Measurements from ENCODE around the gene NTNG1. TPM values are rescaled to one million over a fixed set of nuclear protein-coding genes. Genes with fewer than 3 reads are reported as not detected.

NTNG1 gene
- total RNA-seq, 1 experiment from 2014 or later, result 2.3 TPM

DNA sequence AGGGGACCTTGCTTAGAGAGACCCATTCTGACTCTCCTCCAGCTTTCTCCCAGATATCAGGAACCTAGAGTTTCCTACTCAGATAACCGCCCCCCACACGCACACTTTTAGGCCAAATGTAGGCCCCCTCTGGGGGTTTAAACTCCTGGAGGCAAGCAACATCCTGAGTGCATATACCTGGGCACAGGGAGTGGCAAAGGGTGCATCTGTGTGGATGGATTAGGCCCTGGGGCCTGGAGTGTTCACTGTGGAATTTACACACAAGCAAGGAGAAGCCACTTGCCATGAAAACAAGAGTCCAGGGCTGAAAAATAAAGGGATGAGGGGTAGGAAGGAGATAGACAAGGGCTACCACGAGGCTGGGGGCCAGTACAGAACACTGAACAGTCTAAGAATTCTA, 343.1 kb downstream of the NTNG1 start:
- no peak for TF ChIP-seq FOXJ3 (CRISPR knock-in tag; IDR thresholded peaks at IDR 0.05; ENCODE audit: borderline replicate concordance)
- no peak for TF ChIP-seq ESRRA (CRISPR knock-in tag; IDR thresholded peaks at IDR 0.05; ENCODE audit: borderline replicate concordance)
- TF ChIP-seq, protein P1, sequence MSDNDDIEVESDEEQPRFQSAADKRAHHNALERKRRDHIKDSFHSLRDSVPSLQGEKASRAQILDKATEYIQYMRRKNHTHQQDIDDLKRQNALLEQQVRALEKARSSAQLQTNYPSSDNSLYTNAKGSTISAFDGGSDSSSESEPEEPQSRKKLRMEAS (CRISPR knock-in tag; IDR thresholded peaks at IDR 0.05), result no peak
- no peak for TF ChIP-seq ZNF232 (CRISPR knock-in tag; IDR thresholded peaks at IDR 0.05)
- no peak for TF ChIP-seq EMX1 (CRISPR knock-in tag; IDR thresholded peaks at IDR 0.05)
- TF ChIP-seq, protein P2, sequence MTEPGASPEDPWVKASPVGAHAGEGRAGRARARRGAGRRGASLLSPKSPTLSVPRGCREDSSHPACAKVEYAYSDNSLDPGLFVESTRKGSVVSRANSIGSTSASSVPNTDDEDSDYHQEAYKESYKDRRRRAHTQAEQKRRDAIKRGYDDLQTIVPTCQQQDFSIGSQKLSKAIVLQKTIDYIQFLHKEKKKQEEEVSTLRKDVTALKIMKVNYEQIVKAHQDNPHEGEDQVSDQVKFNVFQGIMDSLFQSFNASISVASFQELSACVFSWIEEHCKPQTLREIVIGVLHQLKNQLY (CRISPR knock-in tag; IDR thresholded peaks at IDR 0.05), result no peak
- TF ChIP-seq TEAD1 (CRISPR knock-in tag; IDR thresholded peaks at IDR 0.05), result no peak
- DNase-seq (ENCODE audit: low spot score) (no peak), ATAC-seq (no peak)
- H3K36me3 Mint-ChIP-seq, result no peaks in the 10 kb centered on the region
- no peak overlapping the region for H3K27ac Mint-ChIP-seq
- no peak overlapping the region for H3K4me3 Mint-ChIP-seq
- H3K9me3 Mint-ChIP-seq, result no peaks in the 10 kb centered on the region
- ChIA-PET CTCF (interaction anchor here (1.6 kb wide), 1 partner anchor 45 kb away, joined by 4 read pairs; no protein-coding TSS in a partner anchor), POLR2A (no interaction called here)
- peaks cover 8% of the 10 kb centered on the region for H3K4me1 Mint-ChIP-seq
- no peaks in the 10 kb centered on the region for H3K27me3 Mint-ChIP-seq (ENCODE audit: low read depth)

- ChIA-PET CTCF (interaction anchor here (0.8 kb wide), 1 partner anchor 10 kb away, joined by 4 read pairs; no protein-coding TSS in a partner anchor), POLR2A (no interaction called here)
- H3K27me3 Mint-ChIP-seq (ENCODE audit: low read depth), result no peaks in the 10 kb centered on the region
- H3K36me3 Mint-ChIP-seq, result no peaks in the 10 kb centered on the region
- no peak overlapping the region for H3K4me3 Mint-ChIP-seq
- DNase-seq (ENCODE audit: low spot score), result no peak
- no peak overlapping the region; the same call in 1 of the 2 replicates for H3K27ac Mint-ChIP-seq
- no peaks in the 10 kb centered on the region for H3K9me3 Mint-ChIP-seq
- ATAC-seq, result peak; percentile 50
- peaks cover 8% of the 10 kb centered on the region for H3K4me1 Mint-ChIP-seq
- TF ChIP-seq, protein P3, sequence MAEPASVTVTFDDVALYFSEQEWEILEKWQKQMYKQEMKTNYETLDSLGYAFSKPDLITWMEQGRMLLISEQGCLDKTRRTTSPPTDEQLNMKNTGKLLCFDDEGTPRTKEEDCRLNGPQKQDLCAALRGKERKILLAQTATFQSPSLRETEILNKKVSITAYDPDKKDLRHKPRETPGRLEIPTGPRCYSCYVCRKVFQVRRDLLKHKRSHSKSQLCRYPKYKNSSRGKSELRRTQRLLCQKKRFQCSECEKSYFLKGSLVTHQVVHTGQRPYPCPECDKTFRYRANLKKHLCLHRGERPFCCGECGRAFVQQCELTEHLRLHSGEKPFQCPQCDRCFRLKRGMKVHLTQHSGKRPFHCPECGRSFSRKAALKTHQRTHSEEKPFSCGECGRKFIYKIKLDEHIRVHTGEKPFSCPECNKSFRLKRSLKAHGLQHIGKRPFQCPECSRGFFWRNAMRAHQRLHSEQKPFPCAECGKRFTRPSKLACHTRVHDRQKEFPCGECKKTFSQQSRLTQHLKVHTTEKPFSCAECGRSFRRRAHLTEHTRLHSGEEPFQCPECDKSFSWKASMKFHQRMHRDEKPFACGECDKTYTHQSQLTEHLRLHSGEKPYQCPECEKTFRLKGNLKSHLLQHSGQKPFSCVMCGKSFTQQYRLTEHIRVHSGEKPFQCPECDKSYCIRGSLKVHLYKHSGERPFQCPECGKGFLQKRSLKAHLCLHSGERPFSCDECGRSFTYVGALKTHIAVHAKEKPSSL (CRISPR knock-in tag; conservative IDR thresholded peaks at IDR 0.05), result no peak
- TF ChIP-seq IRF2 (CRISPR knock-in tag; IDR thresholded peaks at IDR 0.05; ENCODE audit: borderline replicate concordance, low read depth) (no peak), FOXP4 (CRISPR knock-in tag; IDR thresholded peaks at IDR 0.05) (no peak), CREM (CRISPR knock-in tag; IDR thresholded peaks at IDR 0.05) (no peak), ATF2 (CRISPR knock-in tag; IDR thresholded peaks at IDR 0.05; ENCODE audit: borderline replicate concordance, low read depth) (no peak), NR3C1 (CRISPR knock-in tag; conservative IDR thresholded peaks at IDR 0.05; ENCODE audit: low read depth) (no peak), ZMAT4 (CRISPR knock-in tag; IDR thresholded peaks at IDR 0.05) (no peak), NR2C2 (CRISPR knock-in tag; IDR thresholded peaks at IDR 0.05) (no peak), TCF7 (CRISPR knock-in tag; IDR thresholded peaks at IDR 0.05; ENCODE audit: low read depth) (no peak), ZNF121 (CRISPR knock-in tag; IDR thresholded peaks at IDR 0.05) (no peak), EMX1 (CRISPR knock-in tag; IDR thresholded peaks at IDR 0.05) (no peak), GRHL2 (CRISPR knock-in tag; IDR thresholded peaks at IDR 0.05; ENCODE audit: insufficient replicate concordance, severe bottlenecking) (no peak), USF1 (CRISPR knock-in tag; IDR thresholded peaks at IDR 0.05) (no peak)
- TF ChIP-seq, protein P4, sequence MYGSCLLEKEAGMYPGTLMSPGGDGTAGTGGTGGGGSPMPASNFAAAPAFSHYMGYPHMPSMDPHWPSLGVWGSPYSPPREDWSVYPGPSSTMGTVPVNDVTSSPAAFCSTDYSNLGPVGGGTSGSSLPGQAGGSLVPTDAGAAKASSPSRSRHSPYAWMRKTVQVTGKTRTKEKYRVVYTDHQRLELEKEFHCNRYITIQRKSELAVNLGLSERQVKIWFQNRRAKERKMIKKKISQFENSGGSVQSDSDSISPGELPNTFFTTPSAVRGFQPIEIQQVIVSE (CRISPR knock-in tag; IDR thresholded peaks at IDR 0.05; ENCODE audit: borderline replicate concordance), result no peak
- TF ChIP-seq, protein P5, sequence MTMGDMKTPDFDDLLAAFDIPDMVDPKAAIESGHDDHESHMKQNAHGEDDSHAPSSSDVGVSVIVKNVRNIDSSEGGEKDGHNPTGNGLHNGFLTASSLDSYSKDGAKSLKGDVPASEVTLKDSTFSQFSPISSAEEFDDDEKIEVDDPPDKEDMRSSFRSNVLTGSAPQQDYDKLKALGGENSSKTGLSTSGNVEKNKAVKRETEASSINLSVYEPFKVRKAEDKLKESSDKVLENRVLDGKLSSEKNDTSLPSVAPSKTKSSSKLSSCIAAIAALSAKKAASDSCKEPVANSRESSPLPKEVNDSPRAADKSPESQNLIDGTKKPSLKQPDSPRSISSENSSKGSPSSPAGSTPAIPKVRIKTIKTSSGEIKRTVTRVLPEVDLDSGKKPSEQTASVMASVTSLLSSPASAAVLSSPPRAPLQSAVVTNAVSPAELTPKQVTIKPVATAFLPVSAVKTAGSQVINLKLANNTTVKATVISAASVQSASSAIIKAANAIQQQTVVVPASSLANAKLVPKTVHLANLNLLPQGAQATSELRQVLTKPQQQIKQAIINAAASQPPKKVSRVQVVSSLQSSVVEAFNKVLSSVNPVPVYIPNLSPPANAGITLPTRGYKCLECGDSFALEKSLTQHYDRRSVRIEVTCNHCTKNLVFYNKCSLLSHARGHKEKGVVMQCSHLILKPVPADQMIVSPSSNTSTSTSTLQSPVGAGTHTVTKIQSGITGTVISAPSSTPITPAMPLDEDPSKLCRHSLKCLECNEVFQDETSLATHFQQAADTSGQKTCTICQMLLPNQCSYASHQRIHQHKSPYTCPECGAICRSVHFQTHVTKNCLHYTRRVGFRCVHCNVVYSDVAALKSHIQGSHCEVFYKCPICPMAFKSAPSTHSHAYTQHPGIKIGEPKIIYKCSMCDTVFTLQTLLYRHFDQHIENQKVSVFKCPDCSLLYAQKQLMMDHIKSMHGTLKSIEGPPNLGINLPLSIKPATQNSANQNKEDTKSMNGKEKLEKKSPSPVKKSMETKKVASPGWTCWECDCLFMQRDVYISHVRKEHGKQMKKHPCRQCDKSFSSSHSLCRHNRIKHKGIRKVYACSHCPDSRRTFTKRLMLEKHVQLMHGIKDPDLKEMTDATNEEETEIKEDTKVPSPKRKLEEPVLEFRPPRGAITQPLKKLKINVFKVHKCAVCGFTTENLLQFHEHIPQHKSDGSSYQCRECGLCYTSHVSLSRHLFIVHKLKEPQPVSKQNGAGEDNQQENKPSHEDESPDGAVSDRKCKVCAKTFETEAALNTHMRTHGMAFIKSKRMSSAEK (CRISPR knock-in tag; IDR thresholded peaks at IDR 0.05; ENCODE audit: borderline replicate concordance), result no peak
Observed at GRCh38 chr1:107486349-107486748, 345.5 kb downstream of the NTNG1 start.

All from WTC11 (cell line).